ENCODE data around the gene SDF4. TPM values are rescaled to one million over a fixed set of nuclear protein-coding genes. Genes with fewer than 3 reads are reported as not detected.

SDF4 gene
- total and polyA plus RNA-seq, 2 experiments from 2014 or later, result 45.0 to 62.6 TPM

GRCh38 chr1:1255611-1256010 lies 23.8 kb upstream of the SDF4 start:
- peaks cover 2% of the 10 kb centered on the region for H4K20me1 ChIP-seq (replicated peaks; ENCODE audit: insufficient read depth)
- no peak for ATAC-seq
- no peak overlapping the region for H3K27ac Mint-ChIP-seq

More at GRCh38 chr1:1255611-1256010, 23.8 kb upstream of the SDF4 start:
- Histone ChIP-seq H3K27me3 (ENCODE audit: insufficient read depth) (no peaks in the 10 kb centered on the region), H3K9me2 (ENCODE audit: insufficient read depth) (no peaks in the 10 kb centered on the region), H3K4me1 (ENCODE audit: insufficient read depth) (peaks cover 9% of the 10 kb centered on the region), H3K4me3 (no peak overlapping the region), H3F3A (replicated peaks; ENCODE audit: low read depth) (peaks cover 11% of the 10 kb centered on the region; the same call in 1 of the 2 replicates), H3K36me3 (ENCODE audit: insufficient read depth) (peaks cover 6% of the 10 kb centered on the region; the same call in 1 of the 2 replicates), H3K79me2 (replicated peaks; ENCODE audit: insufficient read depth) (peaks cover 4% of the 10 kb centered on the region; the same call in 1 of the 2 replicates), H3K4me2 (no peak overlapping the region), H3K27ac (ENCODE audit: low read depth) (no peak overlapping the region), H2AFZ (no peak overlapping the region)
- no peak overlapping the region for H3K4me3 Mint-ChIP-seq
- TF ChIP-seq CTCF (conservative IDR thresholded peaks at IDR 0.05; ENCODE audit: low read depth in 2 of 2), result no peak
- TF ChIP-seq POLR2AphosphoS5 (IDR thresholded peaks at IDR 0.05; ENCODE audit: low read depth), result no peak
- no peak for TF ChIP-seq ZNF114 (CRISPR knock-in tag; IDR thresholded peaks at IDR 0.05)
- TF ChIP-seq STAT1 (IDR thresholded peaks at IDR 0.05; ENCODE audit: unreplicated experiment), result no peak
- no peak for TF ChIP-seq REST (IDR thresholded peaks at IDR 0.05; ENCODE audit: unreplicated experiment)
- no peak for TF ChIP-seq EZH2phosphoT487 (IDR thresholded peaks at IDR 0.05; ENCODE audit: unreplicated experiment)
- no peak for TF ChIP-seq EZH2 (IDR thresholded peaks at IDR 0.05; ENCODE audit: low read depth, unreplicated experiment)
- H3K36me3 Mint-ChIP-seq (ENCODE audit: low read depth), result peaks cover 60% of the 10 kb centered on the region
- H3K4me1 Mint-ChIP-seq, result peaks cover 24% of the 10 kb centered on the region
- no peak for DNase-seq (ENCODE audit: low spot score)
- H3K27me3 Mint-ChIP-seq (ENCODE audit: insufficient read depth, low read depth, poor library complexity), result peaks cover 11% of the 10 kb centered on the region
- H3K9me3 Mint-ChIP-seq, result no peaks in the 10 kb centered on the region
